Cardiac ventricle fibroblast (primary cell): ENCODE results near the gene TDRD9. TPM values are rescaled to one million over a fixed set of nuclear protein-coding genes. Genes with fewer than 3 reads are reported as not detected.

ENCODE experiments used
- total RNA-seq: library from RNA; depleted of rRNA; stranded (reverse); fragments of >200 nt; gene quantifications from 2 replicates; pipeline ENCODE4 v1.2.3, GENCODE V29; 2015

Gene TDRD9
- total RNA-seq = 0.31 and 1.2 TPM in 2 replicates

GRCh38 chr14:103928011-103928890, at the start of gene TDRD9:
Gene TDRD9 (plus strand): TSS chr14:103928456. CDS start chr14:103928510, 54 bp downstream.

GRCh38 chr14:103941973-103942736, 13.9 kb downstream of the TDRD9 start, which contains the start of gene RD3L:
Gene RD3L (minus strand): TSS chr14:103942529. CDS start chr14:103941695, 834 bp downstream.

GRCh38 chr14:104085032-104085888, 157.0 kb downstream of the TDRD9 start, which contains the start of gene ASPG:
Gene ASPG (plus strand): TSS chr14:104085700. CDS start chr14:104085771, 71 bp downstream.

Other genes starting within 250 kb of the TDRD9 start
- gene XRCC3, start 213.0 kb upstream of the TDRD9 start, total RNA-seq = 3.6 and 13.5 TPM in 2 replicates
- 51.6 and 60.8 TPM in 2 replicates for gene ZFYVE21, start 212.6 kb upstream of the TDRD9 start, total RNA-seq
- gene PPP1R13B, start 80.9 kb upstream of the TDRD9 start, total RNA-seq = 2.2 and 4.6 TPM in 2 replicates
- gene RD3L, start 14.1 kb downstream of the TDRD9 start, total RNA-seq = not detected in 2 replicates
- not detected in 2 replicates for gene ASPG, start 157.2 kb downstream of the TDRD9 start, total RNA-seq
- gene KIF26A, start 210.1 kb downstream of the TDRD9 start, total RNA-seq = not detected in 2 replicates